ENCODE results near the gene SNX13.
"Not testable (repeated sequence)": the region's sequence is repeated elsewhere in the genome, so short reads cannot be mapped to it uniquely, and the experiment has no call there.

SNX13 gene

DNA sequence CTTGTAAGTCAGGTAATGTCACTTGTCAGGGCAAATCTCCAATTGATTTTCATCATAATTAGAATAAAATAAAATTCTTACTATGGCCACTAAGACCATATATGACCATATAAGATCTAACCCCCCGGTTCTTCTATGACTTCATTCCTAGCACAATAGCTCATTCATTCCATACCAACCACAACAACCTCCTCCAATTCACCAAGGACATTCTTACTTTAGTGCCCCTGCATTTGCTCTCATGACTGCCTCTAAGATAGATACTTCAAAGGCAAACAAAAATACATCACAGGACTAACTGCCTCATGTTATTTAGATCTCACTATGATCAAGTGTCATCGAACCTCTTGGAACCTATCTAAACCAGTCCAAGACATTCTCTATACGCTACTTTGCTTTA, 90.8 kb downstream of the SNX13 start:
- no peak for DNase-seq (ENCODE audit: low spot score)

GRCh38 chr7:17848516-17848915, 91.8 kb downstream of the SNX13 start:
- no peak for DNase-seq (ENCODE audit: low spot score)

- DNase-seq (ENCODE audit: low spot score) = no peak
Measured at GRCh38 chr7:17846935-17847334, 93.4 kb downstream of the SNX13 start.

DNA sequence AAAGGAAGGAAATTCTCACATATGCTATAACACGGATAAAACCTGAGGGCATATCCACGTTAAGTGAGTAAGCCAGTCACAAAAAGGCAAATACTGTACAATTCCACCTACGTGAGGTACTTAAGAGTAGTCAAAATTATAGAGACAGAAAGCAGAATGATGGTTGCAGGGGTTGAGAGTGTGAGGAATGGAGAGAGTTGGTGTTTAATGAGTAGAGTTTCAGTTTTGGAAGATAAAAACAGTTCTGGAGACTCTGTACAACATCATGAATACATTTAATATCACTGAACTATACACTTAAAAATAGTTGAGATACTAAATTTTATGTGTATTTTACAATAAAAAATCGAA, 95.1 kb downstream of the SNX13 start:
- DNase-seq (ENCODE audit: low spot score) = no peak

- DNase-seq (ENCODE audit: low spot score) = no peak
Measured at GRCh38 chr7:17844514-17845196, 95.6 kb downstream of the SNX13 start.

- DNase-seq (ENCODE audit: low spot score) = no peak
Measured at GRCh38 chr7:17844022-17844421, 96.3 kb downstream of the SNX13 start.

- DNase-seq (ENCODE audit: low spot score) = no peak
Measured at GRCh38 chr7:17843041-17843440, 97.3 kb downstream of the SNX13 start.

DNA sequence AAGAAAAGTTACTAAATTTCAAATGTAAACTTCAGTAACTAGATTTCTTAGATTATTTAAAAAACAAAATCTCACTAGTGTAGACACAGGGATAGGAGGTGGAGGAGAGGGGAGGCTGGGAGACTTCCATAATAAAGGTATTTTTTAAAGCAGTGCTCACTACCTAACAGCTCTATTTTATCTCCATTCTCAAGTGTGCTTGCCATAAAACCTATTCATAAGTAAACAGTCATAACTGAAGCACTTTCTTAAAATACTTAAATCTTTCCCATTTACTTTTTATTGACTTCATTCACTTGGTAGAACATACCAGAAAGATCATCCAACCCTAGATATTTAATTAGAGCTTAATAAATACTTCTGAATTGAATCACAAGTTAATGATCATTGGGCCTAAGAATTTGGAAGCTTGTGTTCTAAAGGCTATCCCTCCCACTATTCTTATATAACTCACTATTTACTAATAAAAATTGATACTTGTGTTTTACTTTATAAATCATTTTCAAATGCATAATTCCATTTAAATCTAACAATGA, 107.4 kb downstream of the SNX13 start:
- no peak for DNase-seq (ENCODE audit: low spot score)

- DNase-seq (ENCODE audit: low spot score) = no peak
Measured at GRCh38 chr7:17832242-17832641, 108.1 kb downstream of the SNX13 start.

DNA sequence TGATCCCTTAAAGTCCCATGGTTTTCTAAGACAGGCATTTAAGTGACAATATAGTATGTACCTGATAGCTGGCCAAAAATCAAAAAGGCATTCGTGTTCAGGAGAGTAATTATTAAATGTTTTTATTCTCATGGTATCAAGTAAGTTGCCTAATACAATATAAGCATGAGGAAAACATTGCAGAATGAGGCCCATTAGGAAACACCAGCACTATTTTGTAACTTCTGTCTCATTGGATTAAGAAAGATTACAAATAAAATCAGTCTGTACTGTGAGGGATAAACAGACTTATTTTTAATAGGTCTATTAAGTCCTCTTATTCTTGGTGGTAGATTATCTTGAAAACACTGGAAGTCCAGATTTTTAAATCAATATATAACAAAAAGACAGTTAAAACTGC, 110.1 kb downstream of the SNX13 start:
- DNase-seq (ENCODE audit: low spot score) = no peak

DNA sequence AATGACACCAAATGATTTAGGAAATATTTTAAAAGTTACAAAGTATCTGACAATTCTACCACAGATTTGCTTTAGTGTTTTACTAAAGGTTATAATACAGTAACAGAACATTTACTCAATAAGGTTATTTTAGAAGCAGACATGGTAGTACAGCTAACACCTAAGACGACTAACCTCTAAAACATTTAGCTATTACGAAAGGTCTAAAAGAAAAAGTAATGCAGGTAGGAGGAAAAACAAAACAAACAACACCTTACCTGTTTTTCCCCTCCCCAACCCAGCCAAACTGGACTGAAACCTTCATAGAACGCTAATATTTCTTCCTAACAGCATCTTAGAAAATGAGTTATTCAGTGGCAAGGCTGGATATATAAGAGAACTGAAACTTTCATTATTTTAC, 111.3 kb downstream of the SNX13 start:
- DNase-seq (ENCODE audit: low spot score) = no peak

DNA sequence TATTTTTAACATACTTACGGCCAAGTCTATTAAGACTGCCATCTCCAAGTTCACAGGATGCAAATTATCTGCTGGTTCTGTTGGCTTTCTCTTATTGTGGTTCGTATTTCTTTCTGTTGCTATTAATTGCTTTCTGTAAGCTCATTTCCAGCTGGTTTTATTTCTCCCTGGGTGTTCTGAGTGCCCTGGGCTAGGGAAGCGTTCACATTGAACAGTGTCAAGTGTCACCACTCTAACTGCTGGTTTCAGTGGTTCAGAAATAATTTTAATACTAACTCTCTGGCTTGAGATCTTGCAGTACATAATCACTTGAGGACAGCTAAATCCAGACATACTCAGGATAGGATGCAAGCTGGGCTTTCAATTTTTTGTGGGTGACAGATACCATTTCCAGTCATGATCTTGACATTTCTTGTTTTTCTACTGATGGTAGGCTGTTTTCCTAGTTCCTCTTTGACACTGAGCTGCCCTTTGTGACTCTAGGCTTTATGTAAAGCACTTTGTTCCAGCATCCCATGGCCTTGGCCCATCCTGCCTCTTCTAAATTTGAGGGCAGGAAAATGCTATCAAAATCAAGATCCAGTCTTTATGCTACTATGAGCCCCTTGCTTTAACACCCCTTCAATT, 117.6 kb downstream of the SNX13 start:
- DNase-seq (ENCODE audit: low spot score) = no peak

- DNase-seq (ENCODE audit: low spot score) = no peak
Measured at GRCh38 chr7:17816903-17817302, 123.4 kb downstream of the SNX13 start.

- no peak for DNase-seq (ENCODE audit: low spot score)
Measured at GRCh38 chr7:17815318-17815717, 125.0 kb downstream of the SNX13 start.

DNA sequence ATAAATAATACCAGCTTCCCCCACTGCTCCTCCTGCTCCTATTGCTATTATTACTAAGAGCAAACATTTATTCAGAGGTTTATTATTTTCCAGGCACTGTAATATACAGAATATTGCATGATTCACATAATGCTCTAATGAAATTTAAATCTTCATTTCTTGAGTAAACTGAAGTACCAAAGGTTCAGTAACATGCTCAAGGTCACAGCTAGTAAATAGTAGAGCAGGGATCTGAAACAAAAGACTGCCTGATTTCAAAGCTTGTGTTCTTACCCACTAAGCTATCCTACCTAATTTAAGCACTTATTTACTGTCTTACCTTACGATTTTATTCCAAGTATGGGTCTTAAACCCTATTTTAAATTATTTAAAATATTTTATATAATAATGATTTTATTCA, 126.2 kb downstream of the SNX13 start:
- no peak for DNase-seq (ENCODE audit: low spot score)

DNA sequence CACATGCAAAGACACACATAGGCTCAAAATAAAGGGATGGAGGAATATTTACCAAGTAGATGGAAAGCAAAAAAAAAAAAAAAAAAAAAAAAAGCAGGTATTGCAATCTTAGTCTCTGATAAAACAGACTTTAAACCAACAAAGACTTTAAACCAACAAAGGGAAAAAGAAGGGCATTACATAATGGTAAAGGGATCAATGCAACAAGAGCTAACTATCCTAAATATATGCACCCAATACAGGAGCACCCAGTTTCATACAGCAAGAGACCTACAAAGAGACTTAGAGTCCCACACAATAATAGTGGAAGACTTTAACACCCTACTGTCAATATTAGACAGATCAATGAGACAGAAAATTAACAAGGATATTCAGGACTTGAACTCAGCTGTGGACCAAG, 131.1 kb downstream of the SNX13 start:
- not testable (repeated sequence) for DNase-seq (ENCODE audit: low spot score)

GRCh38 chr7:17807242-17807641, 133.1 kb downstream of the SNX13 start:
- DNase-seq (ENCODE audit: low spot score) = no peak

- no peak for DNase-seq (ENCODE audit: low spot score)
Measured at GRCh38 chr7:17806631-17807030, 133.7 kb downstream of the SNX13 start.

DNA sequence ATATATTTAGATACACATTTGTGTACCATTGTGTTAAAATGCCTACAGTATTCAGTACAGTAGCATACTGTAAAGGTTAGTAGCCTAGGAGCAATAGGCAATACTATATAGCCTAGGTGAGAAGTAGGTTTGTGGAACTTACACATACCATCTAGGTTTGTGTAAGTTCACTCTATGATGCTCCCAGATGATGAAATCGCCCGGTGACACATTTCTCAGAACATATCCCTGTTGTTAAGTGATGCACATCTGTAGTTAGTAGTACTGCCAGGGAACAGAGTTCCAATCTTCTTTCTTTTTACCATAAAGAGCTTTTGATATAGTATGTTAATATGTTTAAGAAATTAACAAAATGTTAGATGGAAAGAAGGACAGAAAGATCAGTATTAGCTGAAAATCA, 138.2 kb downstream of the SNX13 start:
- DNase-seq (ENCODE audit: low spot score) = no peak

DNA sequence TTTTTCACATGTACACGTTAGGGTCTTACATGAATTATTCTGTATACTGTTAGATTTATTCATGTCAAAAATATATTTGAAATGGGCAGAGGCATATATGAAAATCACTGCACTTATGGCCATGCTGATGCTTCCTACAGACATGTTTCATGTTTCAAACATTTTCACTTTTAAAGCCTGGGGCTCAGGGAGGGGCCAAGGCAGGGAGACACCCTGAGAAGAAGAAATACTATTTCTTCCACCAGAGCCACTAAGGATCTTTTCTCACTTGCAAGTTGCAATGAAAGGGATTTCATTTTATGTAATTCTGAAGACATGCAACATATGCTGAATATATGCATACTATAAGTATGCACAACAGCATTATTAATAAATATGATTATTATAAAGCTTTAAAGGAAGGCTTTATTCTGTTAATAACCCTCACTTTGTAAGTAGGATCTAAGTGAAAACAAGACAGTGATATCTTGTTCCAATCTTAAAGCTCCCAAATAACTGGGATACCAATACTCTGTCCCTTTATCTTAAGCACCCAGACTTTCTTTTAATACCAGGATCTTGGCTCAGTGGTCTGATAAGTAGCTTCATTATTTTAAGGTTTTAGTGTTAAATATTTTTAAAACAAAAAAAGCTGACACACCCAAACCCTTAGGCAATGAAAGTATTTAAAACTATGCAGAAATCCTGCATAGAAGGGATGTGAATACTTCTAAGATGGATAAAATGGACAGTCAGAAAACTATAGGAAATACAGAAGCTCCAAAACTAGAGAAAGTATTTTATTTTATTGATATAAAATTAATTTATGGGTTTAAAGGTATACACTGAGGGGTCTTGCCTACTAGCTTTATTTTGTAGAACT, 148.0 kb downstream of the SNX13 start:
- DNase-seq (ENCODE audit: low spot score) = no peak

GRCh38 chr7:17787257-17787656, 153.0 kb downstream of the SNX13 start:
- no peak for DNase-seq (ENCODE audit: low spot score)

- DNase-seq (ENCODE audit: low spot score) = no peak
Measured at GRCh38 chr7:17786314-17786852, 153.9 kb downstream of the SNX13 start.

GRCh38 chr7:17782216-17782549, 158.1 kb downstream of the SNX13 start:
- DNase-seq (ENCODE audit: low spot score) = no peak
